Tibial nerve (tissue), 3 donors: ENCODE results near the gene FMO2.
A peak's percentile ranks its signal among the peaks of the same experiment; 100 is the strongest.

Experiments used
- EP300 ChIP-seq, 2 donors: sonication (generic); formaldehyde crosslinking; IDR thresholded peaks; one replicate each; pipeline ENCODE4 v1.6.1; 2017; ENCODE audit warnings: antibody characterized with exemption in 2 of 2, mild to moderate bottlenecking in 1 of 2
- POLR2A ChIP-seq, 2 donors: fragments of 450-650 bp; IDR thresholded peaks; one replicate each; pipeline ENCODE4 v1.6.1; 2017; ENCODE audit warnings: antibody characterized with exemption in 2 of 2, mild to moderate bottlenecking in 2 of 2, moderate library complexity in 2 of 2

- TF ChIP-seq EP300 (IDR thresholded peaks at IDR 0.05) (peak in 1 of 2 donors; percentile 36), POLR2A (IDR thresholded peaks at IDR 0.05) (no peak)
Observed at GRCh38 chr1:171140956-171141687, 44.0 kb upstream of the FMO2 start.
